ENCODE data around the gene METAP1.
"Not testable (repeated sequence)": the region's sequence is repeated elsewhere in the genome, so short reads cannot be mapped to it uniquely, and the experiment has no call there.

Gene METAP1

GRCh38 chr4:99102634-99103033 is 107.1 kb downstream of the METAP1 start:
- no peak for DNase-seq

- DNase-seq = no peak
Measured at GRCh38 chr4:99103166-99103565, 107.6 kb downstream of the METAP1 start.

GRCh38 chr4:99104153-99104552 is 108.6 kb downstream of the METAP1 start:
- DNase-seq = no peak

GRCh38 chr4:99109286-99109685 is 113.8 kb downstream of the METAP1 start:
- DNase-seq = not testable (repeated sequence)
